ENCODE results near the gene NPNT.

Gene NPNT

DNA sequence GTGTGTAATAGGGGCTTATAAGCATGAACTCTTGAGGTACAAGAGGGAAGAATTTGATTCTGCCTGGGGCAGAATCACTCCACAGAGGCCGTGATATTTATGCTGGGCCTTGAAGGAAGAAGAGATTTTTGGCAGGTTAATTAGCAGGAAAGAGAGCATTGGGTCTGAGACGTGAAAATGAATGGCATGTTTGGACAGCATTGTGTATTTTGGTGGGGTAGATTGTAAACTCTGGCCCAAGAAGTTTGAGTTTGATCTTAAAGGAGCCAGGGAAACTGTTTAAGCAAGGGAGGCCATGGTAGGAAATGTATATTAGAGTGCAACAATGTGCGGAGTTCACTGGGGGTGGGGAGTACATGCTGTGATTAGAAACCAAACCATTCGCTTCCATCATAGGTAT lies 62.4 kb downstream of the NPNT start:
- Histone ChIP-seq H3K9me3 (no peaks in the 10 kb centered on the region), H3K4me3 (ENCODE audit: low read depth, low read length) (no peak overlapping the region), H3K36me3 (no peaks in the 10 kb centered on the region), H3K27me3 (no peaks in the 10 kb centered on the region), H3K4me1 (no peaks in the 10 kb centered on the region)
- no peak for DNase-seq
- TF ChIP-seq, protein P1, sequence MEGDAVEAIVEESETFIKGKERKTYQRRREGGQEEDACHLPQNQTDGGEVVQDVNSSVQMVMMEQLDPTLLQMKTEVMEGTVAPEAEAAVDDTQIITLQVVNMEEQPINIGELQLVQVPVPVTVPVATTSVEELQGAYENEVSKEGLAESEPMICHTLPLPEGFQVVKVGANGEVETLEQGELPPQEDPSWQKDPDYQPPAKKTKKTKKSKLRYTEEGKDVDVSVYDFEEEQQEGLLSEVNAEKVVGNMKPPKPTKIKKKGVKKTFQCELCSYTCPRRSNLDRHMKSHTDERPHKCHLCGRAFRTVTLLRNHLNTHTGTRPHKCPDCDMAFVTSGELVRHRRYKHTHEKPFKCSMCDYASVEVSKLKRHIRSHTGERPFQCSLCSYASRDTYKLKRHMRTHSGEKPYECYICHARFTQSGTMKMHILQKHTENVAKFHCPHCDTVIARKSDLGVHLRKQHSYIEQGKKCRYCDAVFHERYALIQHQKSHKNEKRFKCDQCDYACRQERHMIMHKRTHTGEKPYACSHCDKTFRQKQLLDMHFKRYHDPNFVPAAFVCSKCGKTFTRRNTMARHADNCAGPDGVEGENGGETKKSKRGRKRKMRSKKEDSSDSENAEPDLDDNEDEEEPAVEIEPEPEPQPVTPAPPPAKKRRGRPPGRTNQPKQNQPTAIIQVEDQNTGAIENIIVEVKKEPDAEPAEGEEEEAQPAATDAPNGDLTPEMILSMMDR (IDR thresholded peaks at IDR 0.05; ENCODE audit: low read depth, low read length) = no peak

DNA sequence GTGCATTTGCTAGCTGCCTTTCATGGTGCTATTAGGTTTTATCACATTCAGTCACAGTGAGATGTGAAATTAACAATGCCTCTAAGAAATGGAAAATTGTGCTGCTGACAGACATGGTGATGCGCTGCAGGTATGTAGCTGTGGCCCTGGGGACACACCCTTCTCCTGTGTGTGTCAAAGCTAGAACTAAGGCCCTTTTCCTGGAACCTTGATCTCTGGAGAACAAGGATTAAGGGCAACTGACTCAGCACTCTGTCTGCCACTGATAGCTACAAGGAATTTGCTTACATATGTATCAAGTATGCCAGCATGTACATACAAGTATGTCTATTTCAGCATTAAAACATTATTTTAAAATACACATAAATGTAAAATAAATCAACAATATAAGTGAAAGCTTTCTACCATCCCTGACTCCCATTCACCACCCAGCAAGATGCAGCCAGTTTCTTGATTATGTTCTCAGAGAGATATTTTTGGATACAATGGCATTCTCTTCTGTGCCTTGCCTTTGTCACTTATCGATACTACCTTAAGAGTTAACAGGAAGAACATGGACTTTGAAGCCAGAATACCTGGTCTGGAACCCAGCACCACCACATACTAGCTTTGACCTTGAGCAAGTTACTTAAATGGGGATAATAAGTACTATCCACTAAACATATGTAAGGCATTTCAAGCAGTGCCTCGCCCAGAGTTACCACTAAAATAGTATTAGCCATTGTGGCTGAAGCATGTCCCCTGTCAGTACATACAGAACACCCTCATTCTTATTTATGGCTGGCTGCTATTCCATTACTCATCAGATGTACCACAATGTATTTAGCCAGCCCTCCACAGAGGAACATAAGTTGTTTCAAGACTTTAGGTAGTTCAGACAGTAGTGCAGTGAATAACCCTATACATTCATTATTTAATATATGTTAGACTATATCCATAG lies 68.5 kb downstream of the NPNT start:
- DNase-seq = no peak
- TF ChIP-seq, protein P1 (IDR thresholded peaks at IDR 0.05; ENCODE audit: low read depth, low read length) = no peak
- H3K9me3 ChIP-seq = no peaks in the 10 kb centered on the region
- H3K4me1 ChIP-seq = no peaks in the 10 kb centered on the region
- no peaks in the 10 kb centered on the region for H3K27me3 ChIP-seq
- no peaks in the 10 kb centered on the region for H3K36me3 ChIP-seq
- no peak overlapping the region for H3K4me3 ChIP-seq (ENCODE audit: low read depth, low read length)

DNA sequence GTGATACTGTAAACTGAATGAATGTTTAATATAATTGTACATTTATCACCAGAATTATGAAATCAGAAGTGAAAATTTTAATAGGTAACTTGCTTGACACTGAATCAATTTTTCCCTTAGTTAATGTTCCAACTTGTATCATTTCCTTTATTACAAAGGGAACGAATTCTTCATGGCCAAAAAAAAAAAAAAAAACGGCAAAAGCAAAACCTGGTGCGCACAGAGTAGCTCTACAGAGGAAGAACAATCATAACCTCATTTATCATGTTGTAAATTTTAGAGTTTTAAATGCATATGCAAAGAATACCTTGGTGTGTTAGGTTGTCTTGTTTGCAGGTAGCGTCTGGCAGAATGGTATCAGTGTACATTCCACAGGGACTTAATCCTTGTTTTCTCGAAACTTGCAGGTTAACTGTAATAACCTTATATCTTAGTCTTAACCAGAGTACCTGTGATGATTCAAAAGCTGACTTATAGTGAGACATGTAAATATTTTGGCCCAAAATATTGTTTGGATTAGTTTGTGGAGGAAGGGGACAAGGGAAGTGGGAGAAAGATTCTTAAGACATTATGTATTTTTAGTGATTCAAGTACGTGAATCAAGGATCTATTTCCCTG lies 70.0 kb downstream of the NPNT start:
- TF ChIP-seq, protein P1 (IDR thresholded peaks at IDR 0.05; ENCODE audit: low read depth, low read length) = no peak
- Histone ChIP-seq H3K9me3 (no peaks in the 10 kb centered on the region), H3K4me3 (ENCODE audit: low read depth, low read length) (no peak overlapping the region)

DNA sequence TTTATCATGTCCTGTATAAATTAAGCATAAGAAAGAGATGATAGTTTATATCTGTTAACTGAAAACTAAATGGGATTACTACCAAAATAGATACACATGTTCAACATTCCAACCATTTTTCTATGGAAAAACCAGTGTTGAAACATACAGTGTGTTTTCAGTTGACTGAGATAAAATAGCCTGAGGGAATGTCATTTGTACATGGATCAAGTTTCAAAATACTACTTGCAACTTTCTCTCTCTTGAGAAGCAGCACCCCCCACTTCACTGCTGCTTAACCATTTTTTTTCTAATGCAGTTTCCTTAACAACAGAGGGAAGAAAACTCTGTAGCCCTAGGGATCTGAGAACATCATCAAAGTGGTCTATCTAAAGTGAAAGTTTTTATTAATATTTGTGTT lies 70.8 kb downstream of the NPNT start:
- Histone ChIP-seq H3K4me1 (no peaks in the 10 kb centered on the region), H3K27me3 (no peaks in the 10 kb centered on the region), H3K4me3 (ENCODE audit: low read depth, low read length) (no peak overlapping the region), H3K9me3 (no peaks in the 10 kb centered on the region), H3K36me3 (no peaks in the 10 kb centered on the region)
- no peak for DNase-seq
- TF ChIP-seq, protein P1 (IDR thresholded peaks at IDR 0.05; ENCODE audit: low read depth, low read length) = no peak

More for the DNA sequence above, 70.0 kb downstream of the NPNT start:
- Histone ChIP-seq H3K36me3 (no peaks in the 10 kb centered on the region), H3K27me3 (no peaks in the 10 kb centered on the region), H3K4me1 (no peaks in the 10 kb centered on the region)
- DNase-seq = no peak

DNA sequence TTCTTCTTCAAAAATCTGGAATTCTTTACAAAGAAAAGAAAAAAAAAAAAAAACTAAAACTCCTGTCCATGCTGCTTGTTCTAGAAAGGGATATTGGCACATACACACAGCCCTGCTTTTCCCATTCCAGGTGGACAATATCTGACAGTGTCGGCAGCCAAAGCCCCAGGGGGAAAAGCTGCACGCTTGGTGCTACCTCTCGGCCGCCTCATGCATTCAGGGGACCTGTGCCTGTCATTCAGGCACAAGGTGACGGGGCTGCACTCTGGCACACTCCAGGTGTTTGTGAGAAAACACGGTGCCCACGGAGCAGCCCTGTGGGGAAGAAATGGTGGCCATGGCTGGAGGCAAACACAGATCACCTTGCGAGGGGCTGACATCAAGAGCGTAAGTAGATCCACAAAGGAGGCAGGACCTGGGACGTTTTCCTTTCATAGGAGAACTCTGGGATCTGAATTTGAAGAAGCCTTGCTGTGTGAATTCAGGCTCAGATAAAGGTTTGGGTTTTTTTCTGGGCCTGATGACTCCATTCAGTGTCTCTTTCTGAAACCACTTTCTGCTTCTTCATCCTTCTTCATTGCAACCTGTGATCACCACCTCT lies 71.9 kb downstream of the NPNT start:
- H3K36me3 ChIP-seq = no peaks in the 10 kb centered on the region

More for the DNA sequence above, 71.9 kb downstream of the NPNT start:
- DNase-seq = peak; percentile 21
- H3K4me1 ChIP-seq = no peaks in the 10 kb centered on the region
- no peak overlapping the region for H3K4me3 ChIP-seq (ENCODE audit: low read depth, low read length)
- no peaks in the 10 kb centered on the region for H3K9me3 ChIP-seq
- TF ChIP-seq, protein P1 (IDR thresholded peaks at IDR 0.05; ENCODE audit: low read depth, low read length) = no peak
- no peaks in the 10 kb centered on the region for H3K27me3 ChIP-seq

All from BE2C (cell line).